ENCODE data around the gene ITGB6.

Gene ITGB6

GRCh38 chr2:160221391-160222276 is 21.6 kb upstream of the ITGB6 start:
- no peak for DNase-seq

- no peak for DNase-seq
Measured at GRCh38 chr2:160220545-160221009, 20.5 kb upstream of the ITGB6 start.

- no peak for DNase-seq
Measured at GRCh38 chr2:160220026-160220425, 20.0 kb upstream of the ITGB6 start.

GRCh38 chr2:160214461-160215445 is 14.7 kb upstream of the ITGB6 start:
- no peak for DNase-seq

- DNase-seq = no peak
Measured at GRCh38 chr2:160213511-160213910, 13.4 kb upstream of the ITGB6 start.

- DNase-seq = peak; percentile 29
Measured at GRCh38 chr2:160210599-160211138, 10.6 kb upstream of the ITGB6 start.

- no peak for DNase-seq
Measured at GRCh38 chr2:160209516-160209856, 9.4 kb upstream of the ITGB6 start.

GRCh38 chr2:160208655-160209515 is 8.8 kb upstream of the ITGB6 start:
- DNase-seq = no peak

GRCh38 chr2:160207804-160208654 is 8.0 kb upstream of the ITGB6 start:
- DNase-seq = no peak

GRCh38 chr2:160207271-160207670 is 7.2 kb upstream of the ITGB6 start:
- DNase-seq = no peak

GRCh38 chr2:160206436-160206835 is 6.4 kb upstream of the ITGB6 start:
- no peak for DNase-seq

- no peak for DNase-seq
Measured at GRCh38 chr2:160205505-160205904, 5.4 kb upstream of the ITGB6 start.

GRCh38 chr2:160203422-160203821 is 3.4 kb upstream of the ITGB6 start:
- DNase-seq = no peak

GRCh38 chr2:160203007-160203406 is 2.9 kb upstream of the ITGB6 start:
- no peak for DNase-seq

GRCh38 chr2:160201849-160202539 is 1.9 kb upstream of the ITGB6 start:
- no peak for DNase-seq

- DNase-seq = no peak
Measured at GRCh38 chr2:160200921-160201320, 849 bp upstream of the ITGB6 start.

- DNase-seq = no peak
Measured at GRCh38 chr2:160199053-160199452, 1.0 kb downstream of the ITGB6 start.

- no peak for DNase-seq
Measured at GRCh38 chr2:160197587-160197986, 2.5 kb downstream of the ITGB6 start.

- no peak for DNase-seq
Measured at GRCh38 chr2:160194946-160195345, 5.1 kb downstream of the ITGB6 start.

GRCh38 chr2:160194351-160194750 is 5.7 kb downstream of the ITGB6 start:
- DNase-seq = no peak
